Fibroblast of the conjunctiva (primary cell): ENCODE results near the gene RBM41.
"Not testable (repeated sequence)": the region's sequence is repeated elsewhere in the genome, so short reads cannot be mapped to it uniquely, and the experiment has no call there.

Experiments used
- DNase-seq: peaks from one replicate; pipeline ENCODE4 v3.0.0-alpha.2; 2010; ENCODE audit warnings: low read depth

RBM41 gene

DNA sequence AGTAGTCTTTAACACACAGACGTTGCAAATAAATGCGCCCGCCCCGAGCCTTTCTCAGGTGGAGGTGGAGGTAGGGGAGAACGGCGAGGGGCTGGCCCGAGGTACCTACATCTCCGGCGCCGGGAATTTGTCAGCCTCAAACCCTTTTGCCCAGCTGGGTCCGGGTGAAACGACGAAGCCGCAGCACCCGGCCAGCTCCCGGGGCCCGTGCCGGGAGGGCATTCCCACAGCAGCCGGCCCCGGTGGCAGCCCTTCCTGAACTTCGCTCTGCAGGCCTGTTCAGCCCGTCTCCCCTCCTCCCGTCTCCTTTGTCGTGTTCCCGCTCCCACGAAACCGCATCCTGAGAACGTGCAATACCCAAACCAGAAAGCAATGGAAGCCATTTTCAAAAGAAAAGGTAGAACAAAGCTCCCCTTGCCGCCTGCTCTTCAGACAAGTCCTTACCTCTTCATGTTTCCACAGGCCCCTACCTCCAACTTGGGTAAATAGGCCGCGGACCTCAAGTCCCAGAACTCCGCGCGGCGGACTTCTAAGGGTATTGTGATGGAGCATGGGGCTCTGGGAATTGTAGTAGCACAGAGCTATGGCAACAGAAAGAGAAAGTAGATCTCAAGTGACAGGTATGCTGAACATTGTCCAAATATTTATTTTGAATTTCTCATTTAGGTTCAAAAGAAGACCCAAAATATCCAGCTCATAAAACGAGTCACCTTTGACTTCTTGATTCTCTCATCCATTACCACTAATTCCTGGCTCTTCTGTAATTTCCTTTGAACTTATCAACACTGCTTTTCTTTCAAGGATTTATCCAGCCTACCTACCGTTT lies at the start of gene RBM41:
Gene RBM41 (minus strand): TSS at position 501 of the 826 bp plus-strand sequence. CDS start 49 bp downstream, at position 452.
- peak; percentile 54 for DNase-seq

DNA sequence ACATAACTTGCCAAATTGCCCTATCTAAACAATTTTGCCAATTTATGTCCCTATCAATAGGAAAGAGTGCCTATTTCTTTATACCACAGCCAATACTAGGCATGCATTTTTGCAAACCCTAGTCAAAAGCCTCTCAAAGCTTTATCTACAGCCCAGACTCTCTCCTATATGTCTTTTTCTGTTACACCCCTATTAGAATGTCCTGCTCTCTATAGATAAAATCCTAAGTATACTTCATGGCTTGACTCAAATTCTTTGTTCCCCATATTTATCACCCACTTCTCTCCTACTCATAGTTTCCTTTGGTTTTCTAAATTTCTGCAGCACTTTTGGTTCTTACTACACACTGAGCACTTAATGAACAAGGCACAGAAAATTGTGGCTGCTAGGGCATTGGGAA lies 49.6 kb upstream of the RBM41 start:
- no peak for DNase-seq

DNA sequence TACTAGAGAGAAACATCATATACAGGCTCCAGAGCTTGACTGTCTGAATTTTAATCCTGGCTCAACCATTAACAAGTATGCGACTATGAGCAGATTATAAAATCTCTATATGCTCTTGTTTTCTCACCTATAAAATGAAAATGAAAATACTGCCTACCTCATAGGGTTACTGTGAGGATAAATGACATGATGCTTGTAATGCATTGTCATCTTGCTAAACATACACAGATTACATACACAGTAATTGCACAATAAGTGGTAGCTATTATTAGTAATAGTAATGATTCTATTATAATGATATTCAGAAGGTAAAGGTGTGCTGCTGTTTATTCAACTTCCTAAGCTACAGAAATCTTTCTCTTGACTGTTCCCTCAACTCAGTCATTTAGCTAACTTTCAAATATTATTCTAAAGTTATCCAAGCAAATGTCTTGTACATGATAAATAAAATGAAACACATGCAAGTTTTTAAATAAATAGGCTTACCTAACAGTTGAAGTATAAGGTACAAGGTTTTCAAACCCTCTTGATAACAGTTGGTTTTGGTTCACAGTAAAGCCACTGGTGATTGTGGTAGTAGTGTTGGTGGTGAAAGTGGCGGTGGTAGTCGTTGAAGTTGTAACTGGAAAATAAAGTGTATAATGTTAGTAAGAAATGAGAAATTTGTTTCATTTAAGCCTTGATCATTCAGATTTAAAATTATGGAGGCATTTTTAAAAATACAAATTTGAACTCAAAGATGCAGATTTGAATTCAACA lies 48.7 kb upstream of the RBM41 start:
- DNase-seq: no peak

DNA sequence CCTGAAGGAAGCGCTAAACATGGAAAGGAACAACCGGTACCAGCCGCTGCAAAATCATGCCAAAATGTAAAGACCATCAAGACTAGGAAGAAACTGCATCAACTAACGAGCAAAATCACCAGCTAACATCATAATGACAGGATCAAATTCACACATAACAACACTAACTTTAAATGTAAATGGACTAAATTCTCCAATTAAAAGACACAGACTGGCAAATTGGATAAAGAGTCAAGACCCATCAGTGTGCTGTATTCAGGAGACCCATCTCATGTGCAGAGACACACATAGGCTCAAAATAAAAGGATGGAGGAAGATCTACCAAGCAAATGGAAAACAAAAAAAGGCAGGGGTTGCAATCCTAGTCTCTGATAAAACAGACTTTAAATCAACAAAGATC lies 39.0 kb upstream of the RBM41 start:
- not testable (repeated sequence) for DNase-seq

DNA sequence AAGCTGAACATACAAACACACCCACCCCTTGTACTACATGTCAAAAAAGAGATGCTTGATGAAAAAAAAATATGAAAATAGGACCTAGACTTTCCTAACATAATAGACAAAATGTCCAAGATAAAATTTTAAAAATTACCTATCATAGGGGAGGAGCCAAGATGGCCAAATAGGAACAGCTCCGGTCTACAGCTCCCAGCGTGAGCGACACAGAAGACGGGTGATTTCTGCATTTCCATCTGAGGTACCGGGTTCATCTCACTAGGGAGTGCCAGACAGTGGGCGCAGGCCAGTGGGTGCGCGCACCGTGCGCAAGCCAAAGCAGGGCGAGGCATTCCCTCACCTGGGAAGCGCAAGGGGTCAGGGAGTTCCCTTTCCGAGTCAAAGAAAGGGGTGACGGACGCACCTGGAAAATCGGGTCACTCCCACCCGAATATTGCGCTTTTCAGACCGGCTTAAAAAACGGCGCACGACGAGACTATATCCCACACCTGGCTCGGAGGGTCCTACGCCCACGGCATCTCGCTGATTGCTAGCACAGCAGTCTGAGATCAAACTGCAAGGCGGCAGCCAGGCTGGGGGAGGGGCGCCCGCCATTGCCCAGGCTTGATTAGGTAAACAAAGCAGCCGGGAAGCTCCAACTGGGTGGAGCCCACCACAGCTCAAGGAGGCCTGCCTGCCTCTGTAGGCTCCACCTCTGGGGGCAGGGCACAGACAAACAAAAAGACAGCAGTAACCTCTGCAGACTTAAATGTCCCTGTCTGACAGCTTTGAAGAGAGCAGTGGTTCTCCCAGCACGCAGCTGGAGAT lies 37.2 kb upstream of the RBM41 start:
- DNase-seq: not testable (repeated sequence)

DNA sequence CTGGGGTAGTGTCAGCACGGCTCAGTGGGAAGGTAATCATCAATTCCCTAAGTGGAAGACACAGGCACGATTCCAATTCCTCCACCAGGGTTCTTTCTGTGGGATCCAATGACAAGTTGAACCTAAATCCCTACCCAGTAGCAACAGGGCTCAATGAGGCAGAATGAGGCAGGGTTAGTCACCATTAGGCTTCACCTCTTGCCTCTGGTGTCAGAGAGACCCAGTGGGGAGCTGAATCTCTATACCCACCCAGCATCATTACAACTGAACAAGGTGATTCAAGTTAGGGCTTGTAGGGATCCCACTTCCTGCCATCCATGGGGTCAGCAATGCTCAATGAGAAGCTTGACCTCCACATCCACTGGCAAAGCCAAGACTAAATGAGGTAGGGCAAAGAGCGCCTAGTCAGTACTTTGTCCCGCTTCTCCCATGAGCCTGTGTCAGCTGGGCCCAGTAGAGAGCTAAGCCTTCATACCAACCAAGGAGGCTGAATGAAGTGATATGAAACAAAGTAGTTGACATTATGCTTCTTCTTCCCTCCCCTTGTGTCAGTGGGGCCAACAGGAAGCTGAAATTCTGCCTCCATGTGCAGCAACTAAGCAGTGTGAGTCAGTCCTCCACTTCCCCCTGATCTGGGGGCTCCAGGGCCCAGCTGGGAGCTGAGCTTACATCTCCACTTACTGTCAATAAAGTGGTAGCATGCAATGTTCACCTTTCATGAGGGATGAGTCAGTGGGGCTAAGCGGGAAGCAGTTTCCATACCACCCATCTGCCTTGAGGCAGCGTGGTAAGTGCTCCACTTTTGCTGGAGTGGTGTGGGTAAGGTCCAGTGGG lies 36.4 kb upstream of the RBM41 start:
- peak; percentile 16 for DNase-seq

DNA sequence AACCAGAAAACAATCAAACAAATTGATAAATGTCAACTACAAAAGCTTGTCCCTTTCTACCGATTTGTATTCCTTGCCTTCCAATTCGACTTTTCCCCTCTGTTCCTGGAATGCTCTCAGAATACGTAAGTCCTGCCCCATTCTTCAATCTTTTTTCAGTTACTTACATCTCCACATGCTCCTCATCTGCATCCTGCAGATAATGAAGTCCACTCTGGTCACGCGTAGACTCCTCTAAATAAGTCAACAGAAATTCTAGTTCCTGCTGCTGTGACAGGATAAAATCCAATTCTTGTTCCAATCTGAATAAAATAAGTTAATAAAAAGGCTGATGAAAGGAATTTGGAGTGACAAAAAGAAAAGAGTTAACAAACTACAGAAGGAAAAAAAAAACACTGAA lies 34.4 kb upstream of the RBM41 start:
- DNase-seq: no peak

DNA sequence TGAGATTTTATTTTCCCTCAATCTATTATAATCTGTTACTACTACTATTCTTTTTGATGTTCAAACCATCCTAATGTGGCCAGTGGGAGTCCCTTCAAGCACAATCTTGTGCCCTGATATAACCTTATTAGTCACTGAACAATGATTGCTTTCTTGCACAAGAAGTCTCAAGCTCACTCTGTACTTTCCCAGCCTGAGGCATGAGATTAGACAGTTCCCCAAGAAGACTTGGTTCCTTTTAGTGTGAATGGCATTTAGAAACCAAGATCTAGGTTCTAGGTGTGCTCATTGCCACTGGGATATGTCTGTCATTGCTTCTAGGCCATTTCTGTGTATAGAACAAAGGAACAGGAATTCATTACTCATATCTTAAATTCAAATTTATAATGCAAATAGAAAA lies 28.0 kb upstream of the RBM41 start:
- no peak for DNase-seq

DNA sequence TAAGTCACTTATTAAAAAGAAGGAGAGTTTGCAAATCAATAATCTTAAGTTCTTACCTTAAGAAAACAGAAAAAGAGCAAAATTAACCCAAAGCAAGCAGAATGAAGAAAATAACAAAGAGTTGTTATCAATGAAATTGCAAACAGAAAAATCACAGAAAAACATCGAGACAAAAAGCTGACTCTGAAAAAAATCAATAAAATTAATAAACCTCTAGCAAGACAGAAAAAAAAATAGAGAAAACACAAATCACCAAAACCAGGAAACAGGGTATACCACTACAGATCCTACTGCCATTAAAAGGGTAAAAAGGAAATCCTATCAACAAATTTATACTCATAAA lies 17.3 kb upstream of the RBM41 start:
- DNase-seq: no peak

DNA sequence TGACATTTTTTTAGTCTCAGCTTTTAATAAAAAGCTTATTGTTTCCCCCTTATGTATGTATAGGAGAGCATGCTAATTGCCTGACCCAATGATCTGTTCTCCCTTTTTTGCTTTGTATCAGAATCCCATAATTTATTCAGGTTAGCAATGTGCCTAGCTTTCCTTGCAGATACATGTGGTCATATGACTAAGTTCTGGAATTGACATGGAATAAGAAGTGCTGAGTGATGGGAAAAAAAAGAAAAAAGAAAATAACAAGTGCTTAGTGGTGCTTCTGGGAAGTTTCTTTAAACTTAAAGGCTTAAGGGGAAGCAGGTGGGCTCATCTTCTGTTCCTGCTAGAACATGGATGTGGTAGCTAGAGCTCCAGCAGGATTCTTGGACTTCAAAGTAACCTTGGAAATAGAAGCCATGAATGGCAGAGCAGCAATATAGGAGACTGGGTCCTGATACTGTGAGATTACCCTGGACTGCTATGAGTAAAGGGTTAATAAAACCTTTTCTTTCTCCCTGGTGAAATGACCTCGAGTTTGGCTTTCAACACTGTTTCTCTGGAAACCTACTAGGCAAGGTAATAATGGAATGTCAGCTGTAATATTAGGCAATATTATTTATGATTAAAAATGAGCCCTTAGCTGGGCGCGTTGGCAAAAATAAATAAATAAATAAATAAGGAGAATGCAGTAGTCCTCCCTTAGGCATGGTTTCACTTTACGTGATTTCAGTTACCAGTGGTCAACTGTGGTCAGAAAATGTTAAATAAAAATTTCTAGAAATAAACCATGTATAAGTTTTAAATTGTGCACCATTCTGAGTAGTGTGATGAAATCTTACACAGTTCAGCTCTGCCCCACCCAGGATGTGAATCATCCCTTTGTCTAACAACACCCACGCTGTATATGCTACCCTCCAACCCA lies 16.7 kb upstream of the RBM41 start:
- DNase-seq: peak; percentile 69

DNA sequence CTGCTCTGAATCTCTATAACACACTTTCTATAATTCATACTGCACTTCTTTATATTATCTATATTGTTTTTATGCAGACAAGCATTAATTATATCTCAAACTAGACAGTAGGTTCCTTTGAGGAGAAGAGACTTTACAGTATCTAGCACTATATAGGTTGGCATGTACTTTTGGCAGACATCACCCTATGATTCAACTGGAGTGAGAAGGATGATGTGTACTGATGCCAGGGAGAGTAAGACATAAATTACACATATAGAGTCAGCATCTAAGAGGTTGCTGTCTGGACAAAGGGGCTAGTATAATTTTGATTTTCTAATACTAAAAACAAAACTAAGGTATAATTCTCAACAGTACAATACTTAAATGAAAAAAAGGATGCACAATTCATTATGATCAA lies 5.1 kb upstream of the RBM41 start:
- DNase-seq: no peak

DNA sequence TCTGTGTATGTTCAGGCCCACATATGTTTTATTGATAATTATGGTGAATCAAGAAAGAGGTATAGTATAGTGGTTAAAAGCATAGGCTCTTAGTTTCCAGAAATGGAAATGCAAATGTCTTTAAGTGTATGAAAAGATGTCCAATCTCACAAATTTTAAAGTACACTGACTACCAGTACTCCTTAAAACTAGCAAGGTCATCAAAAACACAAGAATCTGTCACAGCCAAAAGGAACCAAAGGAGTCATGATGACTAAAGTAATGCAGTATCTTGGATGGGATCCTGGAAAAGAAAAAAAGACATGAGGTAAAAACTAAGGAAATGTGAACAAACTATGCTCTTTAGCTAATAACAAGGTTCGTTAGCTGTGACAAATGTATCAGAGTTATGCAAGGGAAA lies 661 bp upstream of the RBM41 start:
- DNase-seq: no peak

DNA sequence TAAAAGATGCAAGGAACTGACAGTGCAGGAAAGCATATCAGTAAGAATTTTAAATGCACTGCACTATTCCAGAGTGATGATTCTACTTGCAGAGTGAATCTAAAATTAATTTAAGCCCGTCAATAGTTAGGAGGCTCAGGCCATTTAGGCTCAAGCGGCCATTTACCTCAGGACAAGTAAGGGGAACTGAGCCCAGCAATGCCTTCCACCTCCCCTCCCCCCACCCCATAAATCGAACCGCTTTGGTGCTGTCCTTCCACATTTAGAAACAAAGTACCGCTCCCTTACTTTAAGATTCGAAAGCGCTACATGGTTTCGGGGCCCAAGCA lies 665 bp downstream of the RBM41 start:
- no peak for DNase-seq

DNA sequence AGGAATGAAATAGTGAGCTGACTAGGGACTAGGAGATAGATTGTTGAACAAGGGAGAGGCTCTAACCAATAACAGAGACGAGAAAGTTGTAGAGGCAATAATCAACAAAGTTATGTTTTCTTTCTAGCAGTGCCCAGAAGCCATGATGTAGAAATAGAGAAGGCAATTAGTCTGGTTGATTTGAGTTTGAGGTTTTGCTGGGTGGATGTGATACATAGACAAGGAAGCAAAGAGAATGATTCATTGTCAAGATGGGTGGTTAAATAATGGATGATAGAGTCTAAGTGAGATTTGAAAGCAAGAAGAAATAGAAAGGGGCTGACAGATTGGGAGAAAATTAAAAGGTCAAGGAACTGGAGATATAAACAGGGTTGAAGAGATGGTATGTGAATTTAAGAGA lies 11.2 kb downstream of the RBM41 start:
- no peak for DNase-seq

DNA sequence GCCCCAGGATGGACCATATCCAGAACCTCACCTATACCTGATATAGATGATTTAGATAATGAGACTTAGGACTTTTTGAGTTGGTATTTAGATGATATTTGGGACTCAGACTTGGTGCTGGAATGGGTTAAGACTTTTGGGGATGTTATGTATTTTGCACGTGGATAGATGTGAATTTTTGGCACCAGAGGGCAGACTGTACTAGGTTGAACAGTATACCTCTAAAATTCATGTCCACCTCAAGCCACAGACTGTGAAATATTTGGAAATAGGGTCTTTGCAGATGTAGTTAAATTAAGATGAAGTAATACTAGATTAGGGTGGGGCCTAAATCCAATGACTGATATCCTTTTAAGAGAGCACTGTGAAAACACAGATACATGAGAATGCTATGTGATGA lies 15.6 kb downstream of the RBM41 start:
- DNase-seq: no peak

DNA sequence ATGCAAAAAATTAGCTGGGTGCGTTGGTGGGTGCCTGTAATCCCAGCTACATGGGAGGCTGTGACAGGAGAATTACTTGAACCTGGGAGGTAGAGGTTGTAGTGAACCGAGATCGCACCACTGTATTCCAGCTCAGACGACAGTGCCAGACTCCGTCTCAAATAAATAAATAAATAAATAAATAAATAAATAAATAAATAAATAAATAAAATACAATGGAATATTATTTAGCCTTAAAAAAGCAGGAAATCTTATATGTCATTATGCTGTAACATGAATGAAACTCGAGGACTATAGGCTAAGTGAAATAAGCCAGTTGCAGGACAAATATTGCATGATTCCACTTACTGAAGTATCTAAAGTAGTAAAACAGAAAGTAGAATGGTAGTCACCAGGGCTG lies 42.5 kb downstream of the RBM41 start:
- no peak for DNase-seq

DNA sequence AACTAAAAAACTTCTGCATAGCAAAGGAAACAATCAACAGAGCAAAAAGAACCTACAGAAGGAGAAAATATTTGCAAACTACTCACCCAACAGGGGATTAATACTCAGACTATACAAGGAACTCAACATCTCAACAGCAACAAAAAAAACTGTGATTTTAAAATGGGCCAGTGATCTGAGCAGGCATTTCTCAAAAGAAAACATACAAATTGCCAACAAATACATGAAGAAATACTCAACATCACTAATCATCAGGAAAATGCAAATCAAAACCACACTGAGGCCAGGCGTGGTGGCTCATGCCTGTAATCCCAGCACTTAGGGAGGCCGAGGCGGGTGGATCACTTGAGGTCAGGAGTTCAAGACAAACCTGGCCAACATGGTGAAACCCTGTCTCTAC lies 60.9 kb downstream of the RBM41 start:
- not testable (repeated sequence) for DNase-seq

DNA sequence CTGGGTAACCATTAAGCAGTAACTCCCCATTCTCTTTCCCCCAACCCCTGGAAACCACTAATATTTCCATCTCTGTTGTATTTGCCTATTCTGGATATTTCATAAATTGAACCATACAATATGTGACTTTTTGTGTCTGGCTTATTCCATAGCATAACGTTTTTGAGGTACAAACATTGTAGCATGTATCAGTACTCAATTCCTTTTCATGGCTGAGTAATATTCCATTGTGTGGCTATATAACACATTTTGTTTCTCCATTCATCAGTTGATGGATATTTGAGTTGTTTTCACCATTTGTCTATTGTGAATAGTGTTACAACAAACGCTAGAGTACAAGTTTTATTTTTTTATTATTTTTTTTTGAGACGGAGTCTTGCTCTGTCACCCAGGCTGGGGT lies 63.6 kb downstream of the RBM41 start:
- DNase-seq: no peak

DNA sequence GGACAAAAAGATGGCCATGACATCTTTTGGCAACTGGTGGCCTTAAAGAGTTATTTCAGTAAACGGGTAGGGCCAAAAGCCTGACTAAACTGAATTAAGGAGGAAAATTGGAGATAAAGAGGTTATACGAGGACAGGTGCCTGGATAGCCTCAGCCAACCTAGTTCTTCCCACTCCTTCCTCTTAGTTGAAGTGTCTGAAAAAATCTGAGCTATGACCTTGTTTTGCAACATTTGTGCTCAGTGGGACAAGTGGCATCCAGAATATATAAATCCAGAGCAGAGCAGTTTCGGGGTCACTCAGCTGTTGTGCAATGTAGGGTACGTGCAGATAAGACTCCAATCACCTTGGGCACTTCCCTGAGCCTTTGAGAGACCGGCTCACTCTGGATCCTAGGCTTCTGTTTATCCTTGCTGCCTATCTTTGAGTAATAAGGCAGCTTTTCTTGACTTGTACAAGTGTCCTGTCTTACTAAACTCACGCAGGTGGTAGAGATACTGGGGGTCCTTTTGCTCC lies 68.4 kb downstream of the RBM41 start:
- no peak for DNase-seq

DNA sequence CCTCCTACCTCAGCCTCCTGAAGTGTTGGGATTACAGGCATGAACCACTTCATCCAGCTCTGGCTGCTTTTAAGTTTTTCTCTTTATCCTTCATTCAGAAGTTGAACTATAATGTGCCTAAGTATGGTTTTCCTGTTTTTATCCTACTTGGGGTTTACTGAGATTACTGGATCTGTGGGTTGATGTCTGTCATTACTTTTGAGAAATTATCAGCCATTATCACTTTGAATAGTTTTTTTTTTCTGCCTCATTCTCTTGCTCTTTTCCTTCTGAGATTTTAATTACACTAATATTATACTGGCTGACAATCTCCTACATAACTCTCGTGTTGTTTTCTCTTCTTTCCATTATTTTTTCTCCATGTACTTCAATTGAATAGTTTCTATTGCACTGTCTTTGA lies 71.0 kb downstream of the RBM41 start:
- DNase-seq: no peak

DNA sequence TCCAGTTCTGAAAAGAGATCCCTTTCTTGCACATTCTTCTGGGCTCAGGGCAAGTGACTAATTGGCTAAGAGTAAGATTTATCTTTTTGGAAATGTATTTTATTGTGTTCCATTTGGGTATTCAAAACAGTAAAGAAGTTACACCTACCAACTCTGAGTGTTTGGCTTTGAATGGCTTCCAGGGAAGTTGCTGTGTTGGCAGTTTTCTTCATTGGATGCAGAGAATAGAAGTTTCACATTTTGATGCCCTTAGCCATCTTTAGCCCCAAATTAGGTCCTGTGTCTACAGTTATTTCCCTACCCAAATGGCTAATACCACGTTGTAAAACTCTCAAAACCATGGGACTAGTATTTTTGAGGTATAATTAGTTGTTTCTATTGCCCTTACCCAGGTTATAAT lies 88.9 kb downstream of the RBM41 start:
- no peak for DNase-seq
